Activated CD4-positive, alpha-beta T cell treated with anti-CD3 and anti-CD28 coated beads, Interleukin-2, amount 10 ng/mL, durations not matched to agents 7 days and 5 days (primary cell): Measurements from ENCODE around the gene STH. TPM values are rescaled to one million over a fixed set of nuclear protein-coding genes. Genes with fewer than 3 reads are reported as not detected.
"Not testable (repeated sequence)": the region's sequence is repeated elsewhere in the genome, so short reads cannot be mapped to it uniquely, and the experiment has no call there.

Experiments used
- CTCF ChIA-PET: fragments of 350-600 bp; sonication (Branson Sonifier 250); formaldehyde crosslinking; loops from one replicate; lab custom pipeline; 2021; ENCODE audit warnings: antibody characterized with exemption; lab: Charles Lee
- POLR2A ChIA-PET: fragments of 350-600 bp; sonication (Branson Sonifier 250); formaldehyde crosslinking; loops from one replicate; lab custom pipeline; 2021; ENCODE audit warnings: antibody characterized with exemption; lab: Charles Lee
- DNase-seq: peaks from one replicate; pipeline ENCODE4 v3.0.0-alpha.2; 2020
- H3K27ac Mint-ChIP-seq: one replicate; pipeline ENCODE4 v1.8.0; 2021; ENCODE audit warnings: mild to moderate bottlenecking, moderate library complexity, mixed read lengths
- H3K27me3 Mint-ChIP-seq: one replicate; pipeline ENCODE4 v1.8.0; 2021; ENCODE audit warnings: mixed read lengths
- H3K36me3 Mint-ChIP-seq: one replicate; pipeline ENCODE4 v1.8.0; 2021; ENCODE audit warnings: low read depth, mixed read lengths
- H3K4me1 Mint-ChIP-seq: one replicate; pipeline ENCODE4 v1.8.0; 2021; ENCODE audit warnings: mixed read lengths
- H3K4me3 Mint-ChIP-seq: one replicate; pipeline ENCODE4 v1.8.0; 2021; ENCODE audit warnings: mild to moderate bottlenecking, moderate library complexity, mixed read lengths
- H3K9me3 Mint-ChIP-seq: one replicate; pipeline ENCODE4 v1.8.0; 2021; ENCODE audit warnings: mixed read lengths
- total RNA-seq, 2 experiments: library from RNA; stranded (reverse); gene quantifications; one replicate each; pipeline ENCODE4 v1.2.3, GENCODE V29; 2021

STH gene
- total RNA-seq, 2 experiments from 2014 or later = not detected

DNA sequence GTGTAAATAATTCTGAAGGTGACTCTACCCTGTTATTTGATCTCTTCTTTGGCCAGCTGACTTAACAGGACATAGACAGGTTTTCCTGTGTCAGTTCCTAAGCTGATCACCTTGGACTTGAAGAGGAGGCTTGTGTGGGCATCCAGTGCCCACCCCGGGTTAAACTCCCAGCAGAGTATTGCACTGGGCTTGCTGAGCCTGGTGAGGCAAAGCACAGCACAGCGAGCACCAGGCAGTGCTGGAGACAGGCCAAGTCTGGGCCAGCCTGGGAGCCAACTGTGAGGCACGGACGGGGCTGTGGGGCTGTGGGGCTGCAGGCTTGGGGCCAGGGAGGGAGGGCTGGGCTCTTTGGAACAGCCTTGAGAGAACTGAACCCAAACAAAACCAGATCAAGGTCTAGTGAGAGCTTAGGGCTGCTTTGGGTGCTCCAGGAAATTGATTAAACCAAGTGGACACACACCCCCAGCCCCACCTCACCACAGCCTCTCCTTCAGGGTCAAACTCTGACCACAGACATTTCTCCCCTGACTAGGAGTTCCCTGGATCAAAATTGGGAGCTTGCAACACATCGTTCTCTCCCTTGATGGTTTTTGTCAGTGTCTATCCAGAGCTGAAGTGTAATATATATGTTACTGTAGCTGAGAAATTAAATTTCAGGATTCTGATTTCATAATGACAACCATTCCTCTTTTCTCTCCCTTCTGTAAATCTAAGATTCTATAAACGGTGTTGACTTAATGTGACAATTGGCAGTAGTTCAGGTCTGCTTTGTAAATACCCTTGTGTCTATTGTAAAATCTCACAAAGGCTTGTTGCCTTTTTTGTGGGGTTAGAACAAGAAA, 5.1 kb downstream of the STH start:
- Mint-ChIP-seq H3K4me1 (peaks cover 6% of the 10 kb centered on the region), H3K36me3 (no peaks in the 10 kb centered on the region), H3K27ac (no peak overlapping the region), H3K27me3 (peaks cover 4% of the 10 kb centered on the region), H3K4me3 (no peak overlapping the region), H3K9me3 (no peaks in the 10 kb centered on the region)
- ChIA-PET CTCF (interaction anchor here (1.2 to 2.9 kb wide), 4 partner anchors 12 to 209 kb away, joined by 3 to 9 read pairs (median 3); partner anchors contain the start of gene KANSL1), POLR2A (interaction anchor here (0.6 kb wide), 2 partner anchors 15 to 856 kb away, joined by 3 to 5 read pairs; partner anchors contain the start of gene HEXIM1)
- no peak for DNase-seq

DNA sequence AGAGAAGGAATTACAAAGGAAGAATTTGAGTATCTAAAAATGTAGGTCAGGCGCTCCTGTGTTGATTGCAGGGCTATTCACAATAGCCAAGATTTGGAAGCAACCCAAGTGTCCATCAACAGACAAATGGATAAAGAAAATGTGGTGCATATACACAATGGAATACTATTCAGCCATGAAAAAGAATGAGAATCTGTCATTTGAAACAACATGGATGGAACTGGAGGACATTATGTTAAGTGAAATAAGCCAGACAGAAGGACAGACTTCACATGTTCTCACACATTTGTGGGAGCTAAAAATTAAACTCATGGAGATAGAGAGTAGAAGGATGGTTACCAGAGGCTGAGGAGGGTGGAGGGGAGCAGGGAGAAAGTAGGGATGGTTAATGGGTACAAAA, 7.0 kb downstream of the STH start:
- H3K36me3 Mint-ChIP-seq, H3K4me3 Mint-ChIP-seq, H3K9me3 Mint-ChIP-seq, H3K27me3 Mint-ChIP-seq, DNase-seq, POLR2A ChIA-PET, H3K4me1 Mint-ChIP-seq, H3K27ac Mint-ChIP-seq: not testable (repeated sequence)
- CTCF ChIA-PET = interaction anchor here (0.7 kb wide), 1 partner anchor 489 kb away, joined by 3 read pairs; no protein-coding TSS in a partner anchor

DNA sequence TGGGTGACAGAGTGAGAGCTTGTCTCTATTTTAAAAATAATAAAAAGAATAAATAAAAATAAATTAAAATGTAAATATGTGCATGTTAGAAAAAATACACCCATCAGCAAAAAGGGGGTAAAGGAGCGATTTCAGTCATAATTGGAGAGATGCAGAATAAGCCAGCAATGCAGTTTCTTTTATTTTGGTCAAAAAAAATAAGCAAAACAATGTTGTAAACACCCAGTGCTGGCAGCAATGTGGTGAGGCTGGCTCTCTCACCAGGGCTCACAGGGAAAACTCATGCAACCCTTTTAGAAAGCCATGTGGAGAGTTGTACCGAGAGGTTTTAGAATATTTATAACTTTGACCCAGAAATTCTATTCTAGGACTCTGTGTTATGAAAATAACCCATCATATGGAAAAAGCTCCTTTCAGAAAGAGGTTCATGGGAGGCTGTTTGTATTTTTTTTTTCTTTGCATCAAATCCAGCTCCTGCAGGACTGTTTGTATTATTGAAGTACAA, 8.5 kb downstream of the STH start:
- H3K27ac Mint-ChIP-seq = no peak overlapping the region
- no peak for DNase-seq
- H3K4me1 Mint-ChIP-seq = peaks cover 5% of the 10 kb centered on the region
- H3K36me3 Mint-ChIP-seq = no peaks in the 10 kb centered on the region
- H3K9me3 Mint-ChIP-seq = no peaks in the 10 kb centered on the region
- H3K4me3 Mint-ChIP-seq = no peak overlapping the region
- H3K27me3 Mint-ChIP-seq = peaks cover 4% of the 10 kb centered on the region
- POLR2A ChIA-PET = no interaction called here
- CTCF ChIA-PET = no interaction called here

DNA sequence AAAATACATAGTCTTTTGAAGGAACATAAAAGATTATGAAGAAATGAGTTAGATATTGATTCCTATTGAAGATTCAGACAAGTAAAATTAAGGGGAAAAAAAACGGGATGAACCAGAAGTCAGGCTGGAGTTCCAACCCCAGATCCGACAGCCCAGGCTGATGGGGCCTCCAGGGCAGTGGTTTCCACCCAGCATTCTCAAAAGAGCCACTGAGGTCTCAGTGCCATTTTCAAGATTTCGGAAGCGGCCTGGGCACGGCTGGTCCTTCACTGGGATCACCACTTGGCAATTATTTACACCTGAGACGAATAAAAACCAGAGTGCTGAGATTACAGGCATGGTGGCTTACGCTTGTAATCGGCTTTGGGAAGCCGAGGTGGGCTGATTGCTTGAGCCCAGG, 9.5 kb downstream of the STH start:
- H3K36me3 Mint-ChIP-seq = no peaks in the 10 kb centered on the region
- H3K4me3 Mint-ChIP-seq = no peak overlapping the region
- ChIA-PET CTCF (interaction anchor here (1.0 kb wide), 1 partner anchor 184 kb away, joined by 3 read pairs; the partner anchor contains the start of gene KANSL1), POLR2A (interaction anchor here (0.6 kb wide), 1 partner anchor 26 kb away, joined by 7 read pairs; no protein-coding TSS in a partner anchor)
- no peaks in the 10 kb centered on the region for H3K9me3 Mint-ChIP-seq
- peaks cover 1% of the 10 kb centered on the region for H3K4me1 Mint-ChIP-seq
- H3K27ac Mint-ChIP-seq = no peak overlapping the region
- H3K27me3 Mint-ChIP-seq = peaks cover 4% of the 10 kb centered on the region
- DNase-seq = no peak

DNA sequence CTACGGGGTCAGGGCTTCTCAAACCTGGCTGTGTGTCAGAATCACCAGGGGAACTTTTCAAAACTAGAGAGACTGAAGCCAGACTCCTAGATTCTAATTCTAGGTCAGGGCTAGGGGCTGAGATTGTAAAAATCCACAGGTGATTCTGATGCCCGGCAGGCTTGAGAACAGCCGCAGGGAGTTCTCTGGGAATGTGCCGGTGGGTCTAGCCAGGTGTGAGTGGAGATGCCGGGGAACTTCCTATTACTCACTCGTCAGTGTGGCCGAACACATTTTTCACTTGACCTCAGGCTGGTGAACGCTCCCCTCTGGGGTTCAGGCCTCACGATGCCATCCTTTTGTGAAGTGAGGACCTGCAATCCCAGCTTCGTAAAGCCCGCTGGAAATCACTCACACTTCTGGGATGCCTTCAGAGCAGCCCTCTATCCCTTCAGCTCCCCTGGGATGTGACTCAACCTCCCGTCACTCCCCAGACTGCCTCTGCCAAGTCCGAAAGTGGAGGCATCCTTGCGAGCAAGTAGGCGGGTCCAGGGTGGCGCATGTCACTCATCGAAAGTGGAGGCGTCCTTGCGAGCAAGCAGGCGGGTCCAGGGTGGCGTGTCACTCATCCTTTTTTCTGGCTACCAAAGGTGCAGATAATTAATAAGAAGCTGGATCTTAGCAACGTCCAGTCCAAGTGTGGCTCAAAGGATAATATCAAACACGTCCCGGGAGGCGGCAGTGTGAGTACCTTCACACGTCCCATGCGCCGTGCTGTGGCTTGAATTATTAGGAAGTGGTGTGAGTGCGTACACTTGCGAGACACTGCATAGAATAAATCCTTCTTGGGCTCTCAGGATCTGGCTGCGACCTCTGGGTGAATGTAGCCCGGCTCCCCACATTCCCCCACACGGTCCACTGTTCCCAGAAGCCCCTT, 10.9 kb downstream of the STH start:
- H3K9me3 Mint-ChIP-seq = no peaks in the 10 kb centered on the region
- DNase-seq = no peak
- no peak overlapping the region for H3K27ac Mint-ChIP-seq
- no peaks in the 10 kb centered on the region for H3K4me1 Mint-ChIP-seq
- no peak overlapping the region for H3K4me3 Mint-ChIP-seq
- peaks cover 4% of the 10 kb centered on the region for H3K27me3 Mint-ChIP-seq
- no peaks in the 10 kb centered on the region for H3K36me3 Mint-ChIP-seq
- ChIA-PET POLR2A (no interaction called here), CTCF (no interaction called here)

DNA sequence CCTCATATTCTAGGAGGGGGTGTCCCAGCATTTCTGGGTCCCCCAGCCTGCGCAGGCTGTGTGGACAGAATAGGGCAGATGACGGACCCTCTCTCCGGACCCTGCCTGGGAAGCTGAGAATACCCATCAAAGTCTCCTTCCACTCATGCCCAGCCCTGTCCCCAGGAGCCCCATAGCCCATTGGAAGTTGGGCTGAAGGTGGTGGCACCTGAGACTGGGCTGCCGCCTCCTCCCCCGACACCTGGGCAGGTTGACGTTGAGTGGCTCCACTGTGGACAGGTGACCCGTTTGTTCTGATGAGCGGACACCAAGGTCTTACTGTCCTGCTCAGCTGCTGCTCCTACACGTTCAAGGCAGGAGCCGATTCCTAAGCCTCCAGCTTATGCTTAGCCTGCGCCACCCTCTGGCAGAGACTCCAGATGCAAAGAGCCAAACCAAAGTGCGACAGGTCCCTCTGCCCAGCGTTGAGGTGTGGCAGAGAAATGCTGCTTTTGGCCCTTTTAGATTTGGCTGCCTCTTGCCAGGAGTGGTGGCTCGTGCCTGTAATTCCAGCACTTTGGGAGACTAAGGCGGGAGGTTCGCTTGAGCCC, 11.6 kb downstream of the STH start:
- H3K4me1 Mint-ChIP-seq = no peaks in the 10 kb centered on the region
- no peak for DNase-seq
- ChIA-PET POLR2A (no interaction called here), CTCF (no interaction called here)
- H3K27ac Mint-ChIP-seq = no peak overlapping the region
- H3K9me3 Mint-ChIP-seq = no peaks in the 10 kb centered on the region
- H3K36me3 Mint-ChIP-seq = no peaks in the 10 kb centered on the region
- peaks cover 4% of the 10 kb centered on the region for H3K27me3 Mint-ChIP-seq
- H3K4me3 Mint-ChIP-seq = no peak overlapping the region

DNA sequence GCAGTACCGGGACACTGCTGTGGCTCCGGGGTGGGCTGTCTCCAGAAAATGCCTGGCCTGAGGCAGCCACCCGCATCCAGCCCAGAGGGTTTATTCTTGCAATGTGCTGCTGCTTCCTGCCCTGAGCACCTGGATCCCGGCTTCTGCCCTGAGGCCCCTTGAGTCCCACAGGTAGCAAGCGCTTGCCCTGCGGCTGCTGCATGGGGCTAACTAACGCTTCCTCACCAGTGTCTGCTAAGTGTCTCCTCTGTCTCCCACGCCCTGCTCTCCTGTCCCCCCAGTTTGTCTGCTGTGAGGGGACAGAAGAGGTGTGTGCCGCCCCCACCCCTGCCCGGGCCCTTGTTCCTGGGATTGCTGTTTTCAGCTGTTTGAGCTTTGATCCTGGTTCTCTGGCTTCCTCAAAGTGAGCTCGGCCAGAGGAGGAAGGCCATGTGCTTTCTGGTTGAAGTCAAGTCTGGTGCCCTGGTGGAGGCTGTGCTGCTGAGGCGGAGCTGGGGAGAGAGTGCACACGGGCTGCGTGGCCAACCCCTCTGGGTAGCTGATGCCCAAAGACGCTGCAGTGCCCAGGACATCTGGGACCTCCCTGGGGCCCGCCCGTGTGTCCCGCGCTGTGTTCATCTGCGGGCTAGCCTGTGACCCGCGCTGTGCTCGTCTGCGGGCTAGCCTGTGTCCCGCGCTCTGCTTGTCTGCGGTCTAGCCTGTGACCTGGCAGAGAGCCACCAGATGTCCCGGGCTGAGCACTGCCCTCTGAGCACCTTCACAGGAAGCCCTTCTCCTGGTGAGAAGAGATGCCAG, 12.9 kb downstream of the STH start:
- no peak overlapping the region for H3K4me3 Mint-ChIP-seq
- CTCF ChIA-PET = interaction anchor here (1.1 kb wide), 1 partner anchor 10 kb away, joined by 3 read pairs; no protein-coding TSS in a partner anchor
- H3K9me3 Mint-ChIP-seq = no peaks in the 10 kb centered on the region
- no peak overlapping the region for H3K27ac Mint-ChIP-seq
- DNase-seq = no peak
- H3K36me3 Mint-ChIP-seq = no peaks in the 10 kb centered on the region
- POLR2A ChIA-PET = no interaction called here
- H3K4me1 Mint-ChIP-seq = no peaks in the 10 kb centered on the region
- H3K27me3 Mint-ChIP-seq = peaks cover 2% of the 10 kb centered on the region

DNA sequence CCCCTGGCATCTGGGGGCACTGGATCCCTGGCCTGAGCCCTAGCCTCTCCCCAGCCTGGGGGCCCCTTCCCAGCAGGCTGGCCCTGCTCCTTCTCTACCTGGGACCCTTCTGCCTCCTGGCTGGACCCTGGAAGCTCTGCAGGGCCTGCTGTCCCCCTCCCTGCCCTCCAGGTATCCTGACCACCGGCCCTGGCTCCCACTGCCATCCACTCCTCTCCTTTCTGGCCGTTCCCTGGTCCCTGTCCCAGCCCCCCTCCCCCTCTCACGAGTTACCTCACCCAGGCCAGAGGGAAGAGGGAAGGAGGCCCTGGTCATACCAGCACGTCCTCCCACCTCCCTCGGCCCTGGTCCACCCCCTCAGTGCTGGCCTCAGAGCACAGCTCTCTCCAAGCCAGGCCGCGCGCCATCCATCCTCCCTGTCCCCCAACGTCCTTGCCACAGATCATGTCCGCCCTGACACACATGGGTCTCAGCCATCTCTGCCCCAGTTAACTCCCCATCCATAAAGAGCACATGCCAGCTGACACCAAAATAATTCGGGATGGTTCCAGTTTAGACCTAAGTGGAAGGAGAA, 13.5 kb downstream of the STH start:
- H3K36me3 Mint-ChIP-seq = no peaks in the 10 kb centered on the region
- no peaks in the 10 kb centered on the region for H3K4me1 Mint-ChIP-seq
- no peaks in the 10 kb centered on the region for H3K9me3 Mint-ChIP-seq
- DNase-seq = no peak
- ChIA-PET CTCF (interaction anchor here (0.9 to 2.5 kb wide), 3 partner anchors 10 to 15 kb away, joined by 3 to 8 read pairs (median 3); no protein-coding TSS in a partner anchor), POLR2A (no interaction called here)
- H3K27ac Mint-ChIP-seq = no peak overlapping the region
- H3K27me3 Mint-ChIP-seq = peaks cover 2% of the 10 kb centered on the region
- H3K4me3 Mint-ChIP-seq = no peak overlapping the region

DNA sequence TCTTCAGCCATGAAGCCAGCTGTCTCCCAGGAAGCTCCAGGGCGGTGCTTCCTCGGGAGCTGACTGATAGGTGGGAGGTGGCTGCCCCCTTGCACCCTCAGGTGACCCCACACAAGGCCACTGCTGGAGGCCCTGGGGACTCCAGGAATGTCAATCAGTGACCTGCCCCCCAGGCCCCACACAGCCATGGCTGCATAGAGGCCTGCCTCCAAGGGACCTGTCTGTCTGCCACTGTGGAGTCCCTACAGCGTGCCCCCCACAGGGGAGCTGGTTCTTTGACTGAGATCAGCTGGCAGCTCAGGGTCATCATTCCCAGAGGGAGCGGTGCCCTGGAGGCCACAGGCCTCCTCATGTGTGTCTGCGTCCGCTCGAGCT, 14.1 kb downstream of the STH start:
- H3K27me3 Mint-ChIP-seq = no peaks in the 10 kb centered on the region
- ChIA-PET CTCF (interaction anchor here (0.9 to 2.5 kb wide), 2 partner anchors 11 to 16 kb away, joined by 3 to 8 read pairs; no protein-coding TSS in a partner anchor), POLR2A (no interaction called here)
- no peak overlapping the region for H3K4me3 Mint-ChIP-seq
- H3K9me3 Mint-ChIP-seq = no peaks in the 10 kb centered on the region
- no peak for DNase-seq
- H3K4me1 Mint-ChIP-seq = peaks cover under 1% of the 10 kb centered on the region
- H3K27ac Mint-ChIP-seq = no peak overlapping the region
- no peaks in the 10 kb centered on the region for H3K36me3 Mint-ChIP-seq

DNA sequence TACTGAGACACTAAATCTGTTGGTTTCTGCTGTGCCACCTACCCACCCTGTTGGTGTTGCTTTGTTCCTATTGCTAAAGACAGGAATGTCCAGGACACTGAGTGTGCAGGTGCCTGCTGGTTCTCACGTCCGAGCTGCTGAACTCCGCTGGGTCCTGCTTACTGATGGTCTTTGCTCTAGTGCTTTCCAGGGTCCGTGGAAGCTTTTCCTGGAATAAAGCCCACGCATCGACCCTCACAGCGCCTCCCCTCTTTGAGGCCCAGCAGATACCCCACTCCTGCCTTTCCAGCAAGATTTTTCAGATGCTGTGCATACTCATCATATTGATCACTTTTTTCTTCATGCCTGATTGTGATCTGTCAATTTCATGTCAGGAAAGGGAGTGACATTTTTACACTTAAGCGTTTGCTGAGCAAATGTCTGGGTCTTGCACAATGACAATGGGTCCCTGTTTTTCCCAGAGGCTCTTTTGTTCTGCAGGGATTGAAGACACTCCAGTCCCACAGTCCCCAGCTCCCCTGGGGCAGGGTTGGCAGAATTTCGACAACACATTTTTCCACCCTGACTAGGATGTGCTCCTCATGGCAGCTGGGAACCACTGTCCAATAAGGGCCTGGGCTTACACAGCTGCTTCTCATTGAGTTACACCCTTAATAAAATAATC, 14.6 kb downstream of the STH start:
- Mint-ChIP-seq H3K27me3 (no peaks in the 10 kb centered on the region), H3K4me1 (peaks cover 6% of the 10 kb centered on the region), H3K4me3 (no peak overlapping the region), H3K27ac (no peak overlapping the region), H3K9me3 (no peaks in the 10 kb centered on the region), H3K36me3 (peaks cover 1% of the 10 kb centered on the region)
- no peak for DNase-seq
- ChIA-PET CTCF (interaction anchor here (0.9 to 2.5 kb wide), 2 partner anchors 12 to 16 kb away, joined by 3 to 8 read pairs; no protein-coding TSS in a partner anchor), POLR2A (no interaction called here)

DNA sequence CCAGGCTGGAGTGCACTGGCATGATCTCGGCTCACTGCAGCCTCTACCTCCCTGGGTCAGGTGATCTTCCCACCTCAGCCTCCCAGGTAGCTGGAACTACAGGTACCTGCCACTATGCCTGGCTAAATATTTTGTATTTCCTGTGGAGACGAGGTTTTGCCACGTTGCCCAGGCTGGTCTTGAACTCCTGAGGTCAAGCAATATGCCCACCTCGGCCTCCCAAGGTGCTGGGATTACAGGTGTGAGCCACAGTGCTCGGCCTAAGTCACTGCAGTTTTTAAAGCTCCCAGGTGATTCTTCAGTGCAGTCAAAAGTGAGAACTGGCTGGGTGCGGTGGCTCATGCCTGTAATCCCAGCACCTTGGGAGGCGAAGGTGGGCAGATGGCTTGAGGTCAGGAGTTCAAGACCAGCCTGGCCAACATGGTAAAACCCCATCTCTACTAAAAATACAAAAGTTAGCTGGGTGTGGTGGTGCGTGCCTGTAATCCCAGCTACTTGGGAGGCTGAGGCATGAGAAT, 20.4 kb downstream of the STH start:
- H3K9me3 Mint-ChIP-seq, H3K4me3 Mint-ChIP-seq, DNase-seq, H3K27me3 Mint-ChIP-seq, H3K36me3 Mint-ChIP-seq: not testable (repeated sequence)
- POLR2A ChIA-PET = interaction anchor here (0.7 kb wide), 1 partner anchor 15 kb away, joined by 5 read pairs; no protein-coding TSS in a partner anchor
- CTCF ChIA-PET = interaction anchor here (0.7 to 2.0 kb wide), 4 partner anchors 17 to 255 kb away, joined by 3 to 8 read pairs (median 4); no protein-coding TSS in a partner anchor
- Mint-ChIP-seq H3K27ac (peak overlapping the region; percentile 86), H3K4me1 (peaks cover 24% of the 10 kb centered on the region)
